GM19372 (cell line): ENCODE results near the gene RXRA.

Source experiments
- ATAC-seq: cut with Tn5 transposase; IDR thresholded peaks from one replicate; pipeline ENCODE4 v1.9.1; 2021; ENCODE audit warnings: mild to moderate bottlenecking, low read depth, moderate library complexity; ENCODE audit not compliant: unreplicated experiment

Gene RXRA

GRCh38 chr9:134408389-134408788 is 82.1 kb downstream of the RXRA start:
- ATAC-seq, result no peak

- ATAC-seq, result no peak
These were observed 82.9 kb downstream of the RXRA start for GRCh38 chr9:134408939-134409737.

GRCh38 chr9:134410071-134410834 is 84.0 kb downstream of the RXRA start:
- ATAC-seq, result no peak

DNA sequence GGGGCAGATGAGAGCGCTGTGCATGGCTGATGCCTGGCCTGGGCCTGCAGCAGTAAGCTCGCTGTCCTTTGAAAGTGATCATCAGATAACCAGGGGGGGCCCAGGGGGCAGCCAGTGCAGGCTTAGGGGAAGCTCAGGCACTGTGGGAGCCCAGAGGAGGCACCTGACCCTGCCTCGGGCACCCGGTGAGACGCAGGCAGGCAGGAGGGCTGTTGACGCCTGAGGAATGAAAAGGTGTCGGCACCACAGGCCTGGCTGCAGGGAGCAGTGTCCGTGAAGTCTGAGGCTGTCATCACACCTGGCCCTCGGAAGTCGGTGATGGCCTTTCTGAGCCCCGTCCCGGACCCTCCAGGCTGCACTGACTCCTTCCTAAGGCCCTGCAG is 84.6 kb downstream of the RXRA start:
- no peak for ATAC-seq

GRCh38 chr9:134411440-134412297 is 85.4 kb downstream of the RXRA start:
- ATAC-seq, result no peak

GRCh38 chr9:134412298-134412711 is 86.0 kb downstream of the RXRA start:
- ATAC-seq, result no peak

GRCh38 chr9:134413112-134413715 is 87.0 kb downstream of the RXRA start:
- no peak for ATAC-seq

- no peak for ATAC-seq
These were observed 87.8 kb downstream of the RXRA start for GRCh38 chr9:134413890-134414623.

GRCh38 chr9:134414900-134415425 is 88.7 kb downstream of the RXRA start:
- ATAC-seq, result no peak

- ATAC-seq, result no peak
These were observed 90.2 kb downstream of the RXRA start for GRCh38 chr9:134416385-134417015.

DNA sequence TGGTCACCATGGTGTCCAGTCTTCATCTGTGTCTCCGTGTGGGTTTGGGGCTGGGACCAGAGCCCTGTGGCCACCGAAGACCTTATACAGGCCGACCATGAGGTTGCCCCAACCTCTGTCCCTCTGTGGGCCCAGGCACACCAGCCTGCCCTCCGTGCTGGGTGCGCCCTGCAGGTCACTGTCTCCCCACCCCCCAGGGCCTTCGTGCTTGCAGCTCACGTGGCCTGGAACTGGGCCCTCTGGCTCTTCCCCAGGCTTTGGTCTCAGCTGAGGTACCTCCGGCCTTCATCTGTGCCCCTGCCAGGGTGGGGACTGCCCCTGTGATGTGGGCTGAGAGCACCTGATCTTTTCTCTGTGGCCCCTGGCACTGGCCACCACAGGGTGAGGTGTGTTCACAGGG is 92.1 kb downstream of the RXRA start:
- no peak for ATAC-seq

- ATAC-seq, result no peak
These were observed 92.9 kb downstream of the RXRA start for GRCh38 chr9:134419000-134419683.

- no peak for ATAC-seq
These were observed 93.4 kb downstream of the RXRA start for GRCh38 chr9:134419684-134420076.

GRCh38 chr9:134420281-134420845 is 94.1 kb downstream of the RXRA start:
- no peak for ATAC-seq

GRCh38 chr9:134420974-134421432 is 94.7 kb downstream of the RXRA start:
- no peak for ATAC-seq

GRCh38 chr9:134421888-134422287 is 95.6 kb downstream of the RXRA start:
- no peak for ATAC-seq

GRCh38 chr9:134422301-134423090 is 96.2 kb downstream of the RXRA start:
- ATAC-seq, result no peak
